GM21526 (cell line): ENCODE measurements around the gene ARFGEF2.

Experiments
- ATAC-seq: cut with Tn5 transposase; IDR thresholded peaks from one replicate; pipeline ENCODE4 v1.9.1; 2021; ENCODE audit warnings: moderate library complexity; ENCODE audit not compliant: unreplicated experiment, low FRiP score

The ARFGEF2 gene

DNA sequence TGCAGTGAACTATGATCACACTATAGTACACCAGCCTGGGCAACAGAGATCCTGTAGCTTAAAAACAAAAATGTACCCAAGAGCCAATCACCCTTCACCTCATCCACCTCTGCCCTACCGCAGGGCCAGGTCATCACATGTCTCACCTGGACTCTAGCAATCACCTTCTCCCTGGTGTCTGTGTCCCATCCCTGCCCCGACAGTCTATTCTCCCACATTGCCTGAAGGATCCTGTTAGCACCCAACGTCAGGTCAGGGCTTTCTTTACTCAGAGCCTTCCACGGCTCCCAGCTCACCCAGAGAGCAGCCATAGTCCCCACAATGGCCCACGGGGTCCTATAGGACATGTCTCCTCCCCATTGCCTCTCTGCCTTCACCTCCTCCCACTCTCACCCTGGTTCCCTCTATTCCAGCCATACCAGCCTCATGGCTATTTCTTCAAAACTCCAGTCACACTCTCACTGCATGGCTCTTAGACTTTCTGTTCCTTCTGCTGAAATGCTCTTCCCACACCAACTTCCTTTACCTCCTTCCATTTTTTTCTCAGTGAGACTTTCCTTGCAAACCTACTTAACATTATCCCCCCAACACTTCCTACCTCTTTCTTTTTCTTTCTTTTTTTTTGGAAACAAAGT, 22.5 kb upstream of the ARFGEF2 start:
- ATAC-seq, result no peak

DNA sequence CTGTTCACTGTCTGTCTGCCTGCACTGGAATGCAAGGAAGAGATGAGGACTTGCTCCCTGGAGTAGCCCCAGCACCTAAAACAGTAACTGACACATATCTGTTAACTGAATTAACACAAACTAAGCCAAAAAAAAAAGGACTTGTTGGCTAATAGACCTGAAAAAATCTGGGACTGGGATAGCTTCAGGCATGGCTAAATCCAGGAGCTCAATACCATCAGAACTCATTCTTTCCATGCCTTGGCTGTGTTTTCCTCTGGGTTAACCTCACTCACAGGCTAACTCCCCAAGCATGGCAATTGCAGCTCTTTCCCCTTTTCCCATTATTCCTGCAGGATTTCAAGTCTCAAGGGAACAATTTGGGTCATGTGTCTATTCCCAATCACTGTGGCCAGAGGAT, 21.6 kb upstream of the ARFGEF2 start:
- no peak for ATAC-seq

DNA sequence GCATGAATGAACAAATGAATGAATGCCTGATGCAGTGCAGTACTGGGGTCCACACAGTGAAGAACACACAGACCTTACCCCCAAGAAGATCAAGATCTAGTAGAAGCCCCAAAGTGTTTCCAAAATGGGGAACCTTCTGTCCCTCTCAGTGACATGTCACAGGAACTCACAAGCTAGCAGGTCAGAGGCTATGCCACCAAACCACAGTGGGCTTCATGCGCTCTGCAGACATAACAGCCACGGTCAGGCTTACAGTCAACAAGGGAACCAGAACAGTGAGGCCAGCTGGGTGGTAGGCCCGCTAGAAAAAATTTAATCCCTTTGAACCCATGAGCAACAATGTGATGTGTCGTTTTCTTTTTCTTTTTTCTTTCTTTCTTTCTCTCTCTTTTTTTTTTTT, 20.2 kb upstream of the ARFGEF2 start:
- ATAC-seq, result no peak

- no peak for ATAC-seq
Observed at GRCh38 chr20:48903705-48904104, 17.8 kb upstream of the ARFGEF2 start.

DNA sequence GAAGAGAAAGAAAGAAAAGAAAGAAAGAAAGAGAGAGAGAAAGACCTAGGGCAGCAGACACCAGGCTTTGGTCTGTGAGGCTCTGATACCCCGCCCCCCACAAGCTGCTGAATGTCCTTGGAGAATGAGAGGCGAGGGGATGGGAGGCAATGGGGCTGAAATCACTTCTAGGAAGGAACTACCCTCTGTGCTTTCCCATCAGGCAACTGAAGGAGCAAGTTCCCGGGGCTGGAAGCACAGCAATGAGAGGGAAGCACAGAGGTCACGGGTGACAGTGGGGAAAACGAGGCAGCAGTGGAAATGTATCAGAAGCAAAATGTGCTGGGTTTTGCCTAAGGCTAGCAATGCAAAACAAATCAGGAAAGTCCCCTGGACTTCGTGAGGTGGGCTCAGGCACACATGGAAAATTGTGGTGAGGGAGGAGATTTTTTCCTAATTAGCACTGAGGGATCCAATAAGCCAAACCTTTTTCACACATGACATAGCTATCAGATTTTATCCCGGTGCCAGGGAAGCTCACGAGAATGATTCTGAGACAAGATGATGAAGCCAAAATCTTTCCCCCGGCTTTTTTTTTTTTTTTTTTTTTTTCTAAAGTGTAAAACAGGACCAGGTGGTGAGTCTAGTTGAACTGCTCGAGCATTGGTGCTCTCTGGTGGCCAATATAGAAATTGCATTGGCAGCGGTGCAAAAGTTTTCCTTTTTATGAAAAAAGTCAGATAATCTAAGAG, 16.8 kb upstream of the ARFGEF2 start:
- peak; percentile 55 for ATAC-seq

- no peak for ATAC-seq
Observed at GRCh38 chr20:48905297-48905647, 16.2 kb upstream of the ARFGEF2 start.

- no peak for ATAC-seq
Observed at GRCh38 chr20:48906221-48906877, 15.2 kb upstream of the ARFGEF2 start.

DNA sequence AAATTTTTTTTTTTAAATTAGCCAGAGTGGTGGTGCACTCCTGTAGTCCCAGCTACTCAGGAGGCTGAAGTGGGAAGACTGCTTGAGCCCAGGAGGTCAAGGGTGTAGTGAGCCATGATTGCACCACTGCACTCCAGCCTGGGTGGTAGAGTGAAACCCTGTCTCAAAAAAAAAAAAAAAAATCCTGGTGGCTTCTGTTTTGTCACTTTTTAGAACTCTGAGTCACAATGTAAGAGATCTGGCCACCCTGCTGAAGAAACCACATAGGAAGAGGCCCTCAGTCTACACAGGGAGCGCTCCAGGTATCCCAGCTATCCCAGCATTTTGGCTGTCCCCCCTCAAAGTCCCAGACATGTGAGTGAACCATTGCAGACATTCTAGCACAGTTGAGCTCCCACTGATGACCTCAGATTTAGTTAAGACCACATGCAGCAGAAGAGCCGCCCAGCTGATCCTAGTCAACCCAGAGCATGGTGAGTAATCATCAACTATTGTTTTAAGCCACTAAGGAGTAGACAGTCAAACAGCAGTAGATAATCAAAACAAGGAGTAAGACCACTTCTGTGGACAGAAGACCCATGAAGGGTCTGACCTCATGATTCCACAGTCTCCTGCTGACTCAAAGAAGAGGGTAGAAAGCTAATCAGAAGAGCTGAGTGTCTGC, 12.7 kb upstream of the ARFGEF2 start:
- no peak for ATAC-seq

DNA sequence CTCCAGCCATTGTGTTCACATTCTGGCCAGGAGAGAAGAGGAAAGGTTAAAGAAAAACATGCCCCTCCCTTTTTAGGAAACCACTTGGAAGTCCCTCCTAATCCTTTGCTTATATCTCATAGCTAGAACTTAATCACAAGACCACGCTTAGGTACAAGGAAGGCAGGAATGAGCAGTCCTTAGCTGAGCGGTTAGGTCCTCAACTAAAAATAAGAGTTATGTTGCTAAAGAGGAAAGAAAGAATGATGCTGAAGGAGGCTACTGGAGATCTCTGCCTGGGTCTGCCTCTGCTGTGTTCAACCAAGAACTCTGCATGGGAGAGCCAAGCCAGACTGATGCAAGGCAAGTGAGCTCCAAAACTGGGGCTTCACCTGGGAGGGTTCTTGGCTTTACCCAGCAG, 11.6 kb upstream of the ARFGEF2 start:
- no peak for ATAC-seq

DNA sequence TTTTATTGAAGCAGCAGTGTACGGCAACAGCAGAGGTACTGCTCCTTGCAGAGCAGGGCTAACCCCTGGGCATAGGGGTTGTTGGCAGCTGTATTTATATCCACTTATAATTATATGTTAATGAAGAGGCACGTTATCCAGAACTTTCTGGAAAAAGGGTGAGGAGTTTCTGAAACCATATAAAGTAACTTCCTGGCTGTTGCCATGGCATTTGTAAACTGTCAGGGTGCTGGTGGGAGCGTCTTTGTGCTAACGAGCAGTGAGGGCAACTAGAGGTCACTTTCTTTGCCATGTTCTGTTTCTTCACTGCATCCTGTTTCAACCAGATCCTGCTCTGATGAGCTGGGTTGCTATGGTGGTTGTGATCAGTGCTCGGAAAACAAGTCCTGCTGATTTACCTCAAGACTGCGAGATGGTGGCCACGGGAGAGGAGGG, 11.1 kb upstream of the ARFGEF2 start:
- ATAC-seq, result no peak

DNA sequence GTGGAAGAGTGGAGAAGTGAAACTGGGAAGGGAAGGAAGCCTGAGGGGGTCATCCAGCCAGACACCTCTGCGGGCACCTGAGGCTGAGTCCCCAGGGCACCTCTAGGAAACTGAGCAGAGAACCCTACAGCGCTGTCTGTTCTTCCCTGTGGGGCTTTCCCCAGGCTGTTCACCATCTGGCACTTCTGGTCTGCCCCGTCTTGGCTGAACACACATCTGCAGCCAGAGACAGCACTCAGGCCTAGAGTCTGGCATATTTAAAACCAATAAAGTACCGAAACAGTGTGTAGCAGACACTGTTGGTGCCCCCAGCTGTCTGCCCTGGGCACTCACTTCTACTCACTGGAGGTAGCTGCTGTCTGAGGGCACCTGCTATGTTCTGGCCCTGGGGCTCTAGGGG, 9.4 kb upstream of the ARFGEF2 start:
- peak; percentile 68 for ATAC-seq

DNA sequence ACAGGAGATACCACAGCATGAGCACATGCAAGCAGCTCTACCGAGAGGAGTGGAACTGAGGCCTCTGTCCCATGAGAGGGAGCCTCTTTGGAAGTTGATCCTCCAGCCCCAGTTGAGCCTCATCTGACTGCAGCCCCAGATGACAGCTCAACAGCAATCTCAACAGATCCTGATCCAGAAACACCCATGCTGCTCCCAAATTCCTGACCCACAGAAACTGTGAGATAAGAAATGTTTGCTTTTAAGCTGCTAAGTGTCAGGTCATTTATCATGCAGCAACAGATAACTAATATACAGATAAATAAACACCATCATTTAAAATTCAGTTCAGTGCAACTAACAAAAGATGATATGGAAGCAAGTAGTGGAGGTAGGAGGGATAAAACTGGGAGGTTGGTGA, 4.8 kb upstream of the ARFGEF2 start:
- no peak for ATAC-seq

GRCh38 chr20:48919336-48919881, 2.1 kb upstream of the ARFGEF2 start:
- no peak for ATAC-seq

DNA sequence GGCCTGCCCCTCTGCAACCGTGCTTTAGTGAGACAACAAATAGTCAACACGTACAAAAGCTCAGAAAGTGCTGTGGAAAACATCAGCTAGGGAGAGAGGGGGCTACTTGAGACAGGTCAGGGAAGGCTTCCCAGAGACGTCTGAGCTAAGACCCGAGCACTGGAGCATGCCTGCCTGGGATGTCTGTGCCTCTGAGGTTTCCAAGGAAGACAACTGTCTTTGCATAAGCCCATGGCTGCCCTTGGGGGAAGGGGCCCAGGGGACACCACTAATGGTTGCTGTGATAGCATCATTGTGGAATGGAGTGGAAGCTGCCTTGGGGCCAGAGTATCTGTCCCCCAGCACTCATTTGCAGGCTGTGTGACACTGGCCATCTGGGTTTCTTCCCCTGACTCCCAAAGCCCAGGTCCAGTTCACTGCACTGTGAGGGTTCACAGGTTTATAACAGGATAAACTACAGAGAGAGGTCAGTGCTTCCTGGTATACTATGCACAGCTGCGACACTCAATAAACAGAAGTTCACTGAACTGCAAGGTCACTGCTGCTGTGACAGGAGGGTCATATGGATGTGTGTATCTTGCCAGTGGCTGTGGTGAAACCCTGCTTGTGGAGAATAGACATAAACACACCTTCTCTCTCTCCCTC, 1.5 kb upstream of the ARFGEF2 start:
- ATAC-seq, result no peak

GRCh38 chr20:48920527-48921167, 864 bp upstream of the ARFGEF2 start:
- ATAC-seq, result no peak

DNA sequence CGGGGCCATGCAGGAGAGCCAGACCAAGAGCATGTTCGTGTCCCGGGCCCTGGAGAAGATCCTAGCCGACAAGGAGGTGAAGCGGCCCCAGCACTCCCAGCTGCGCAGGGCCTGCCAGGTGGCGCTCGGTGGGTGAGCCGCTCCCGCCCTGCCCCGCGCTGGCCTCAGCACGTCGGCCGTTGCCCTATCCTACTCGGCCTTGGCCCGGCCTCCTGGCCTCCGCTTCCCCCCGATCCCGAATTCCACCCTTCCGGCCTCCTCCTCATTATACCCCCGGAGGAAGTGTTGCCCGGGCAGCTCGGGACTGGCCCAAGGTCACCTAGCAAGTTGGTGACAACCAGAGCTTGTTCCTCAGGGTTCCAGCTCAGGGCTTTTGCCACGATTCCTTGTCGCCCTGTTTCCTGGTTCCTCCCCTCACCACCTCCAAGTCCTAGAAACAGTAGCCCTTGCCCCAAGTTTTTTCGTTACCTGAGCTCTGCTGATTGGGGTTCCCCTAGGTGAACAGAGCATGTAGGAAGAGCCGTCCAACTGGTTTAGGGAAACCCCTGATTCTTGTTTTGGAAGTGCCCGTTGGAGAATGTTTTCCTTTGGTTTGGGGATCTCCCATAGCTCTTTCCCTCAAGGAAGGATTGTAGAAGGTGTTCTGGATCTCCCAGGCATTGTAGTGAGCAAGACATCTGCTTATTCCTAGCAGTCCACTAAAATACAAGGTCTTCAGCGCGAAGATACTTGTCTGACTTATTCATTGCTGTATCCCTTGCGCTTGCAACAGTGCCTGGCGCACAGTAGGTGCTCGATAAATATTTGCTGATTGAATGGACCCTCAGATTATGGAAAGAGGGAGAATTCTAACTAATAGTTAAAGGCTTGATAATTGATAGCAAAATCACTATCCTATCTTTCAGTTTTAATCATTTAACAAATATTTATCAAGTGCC, 641 bp downstream of the ARFGEF2 start:
- no peak for ATAC-seq

GRCh38 chr20:48923149-48923718, 1.7 kb downstream of the ARFGEF2 start:
- ATAC-seq, result no peak

- no peak for ATAC-seq
Observed at GRCh38 chr20:48924756-48925109, 3.2 kb downstream of the ARFGEF2 start.

DNA sequence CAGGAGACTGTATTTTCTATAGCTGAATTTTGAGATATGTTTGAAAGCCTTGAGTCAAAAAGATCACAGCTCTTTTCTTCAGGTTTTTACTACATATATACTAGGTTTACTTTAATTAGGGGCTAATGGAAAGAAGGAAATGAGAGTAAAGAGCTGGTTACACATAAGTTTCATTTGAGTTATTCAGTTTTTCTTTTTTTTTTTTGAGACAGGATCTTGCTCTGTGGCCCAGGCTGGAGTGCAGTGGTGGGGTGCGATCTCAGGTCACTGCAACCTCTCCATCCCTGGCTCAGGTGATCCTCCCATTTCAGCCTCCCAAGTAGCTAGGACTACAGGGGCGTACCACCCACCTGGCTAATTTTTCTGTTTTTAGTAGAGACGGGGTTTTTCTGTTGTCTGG, 4.8 kb downstream of the ARFGEF2 start:
- no peak for ATAC-seq
